IMR-90 (cell line): ENCODE data around the gene PIM3. TPM values are rescaled to one million over a fixed set of nuclear protein-coding genes. Genes with fewer than 3 reads are reported as not detected.

ENCODE experiments used
- ATAC-seq: fragments of 200-7000 bp; cut with Tn5 transposase; 2 replicates; pipeline ENCODE4 v1.9.1; 2020; ENCODE audit warnings: low read depth, mild to moderate bottlenecking, moderate library complexity
- BruUV-seq: library from RNA; stranded (reverse); fragments of 400-500 nt; replicated peaks from 2 replicates; lab custom pipeline; 2021; lab: Mats Ljungman, UMichigan
- CTCF ChIA-PET: fragments of 300-600 bp; formaldehyde crosslinking; extraction: SDS; loops from one replicate; lab custom pipeline; 2021; ENCODE audit warnings: antibody characterized with exemption; lab: Yijun Ruan, JAX
- POLR2A ChIA-PET: fragments of 300-600 bp; sonication (Branson Sonifier 250); formaldehyde crosslinking; loops from one replicate; lab custom pipeline; 2022; ENCODE audit warnings: antibody characterized with exemption; ENCODE audit not compliant: unreplicated experiment; lab: Charles Lee
- DNase-seq: peaks from one replicate; pipeline ENCODE4 v3.0.0; 2013
- H2AFZ ChIP-seq: replicated peaks from 2 replicates; pipeline ENCODE3; 2013; ENCODE audit warnings: low read length, mild to moderate bottlenecking; ENCODE audit not compliant: poor library complexity
- H2AK5ac ChIP-seq: 2 replicates; pipeline ENCODE4 v1.6.1; 2013; ENCODE audit warnings: low read depth, low read length, inconsistent platforms
- H2AK9ac ChIP-seq: replicated peaks from 2 replicates; pipeline ENCODE3; 2013; ENCODE audit warnings: mild to moderate bottlenecking, low read depth, low read length, moderate library complexity; ENCODE audit not compliant: poor library complexity
- H2BK120ac ChIP-seq: 2 replicates; pipeline ENCODE4 v1.6.1; 2013; ENCODE audit warnings: low read depth, low read length, inconsistent platforms
- H2BK15ac ChIP-seq: 3 replicates; pipeline ENCODE4 v1.6.1; 2013; ENCODE audit warnings: low read depth, low read length, inconsistent platforms
- H2BK20ac ChIP-seq: 2 replicates; pipeline ENCODE4 v1.6.1; 2013; ENCODE audit warnings: low read depth, mild to moderate bottlenecking, inconsistent platforms, low read length, moderate library complexity
- H2BK5ac ChIP-seq: 2 replicates; pipeline ENCODE4 v1.6.1; 2013; ENCODE audit warnings: mild to moderate bottlenecking, low read depth, low read length, inconsistent platforms; ENCODE audit not compliant: poor library complexity, severe bottlenecking
- H3K14ac ChIP-seq: replicated peaks from 2 replicates; pipeline ENCODE4 v1.6.1; 2013; ENCODE audit warnings: low read depth, low read length, inconsistent platforms
- H3K18ac ChIP-seq: 2 replicates; pipeline ENCODE4 v1.6.1; 2013; ENCODE audit warnings: low read depth, low read length, control low read depth
- H3K23ac ChIP-seq: 2 replicates; pipeline ENCODE4 v1.6.1; 2013; ENCODE audit warnings: low read depth, low read length, inconsistent platforms
- H3K27ac ChIP-seq: 2 replicates; pipeline ENCODE4 v1.5.1; 2013; ENCODE audit warnings: mild to moderate bottlenecking, control low read depth, low read length; ENCODE audit not compliant: insufficient read depth
- H3K27me3 ChIP-seq: 2 replicates; pipeline ENCODE4 v1.6.1; 2013; ENCODE audit warnings: low read length; ENCODE audit not compliant: control insufficient read depth, insufficient read depth
- H3K36me3 ChIP-seq: 2 replicates; pipeline ENCODE4 v1.6.1; 2013; ENCODE audit warnings: low read length, mixed read lengths; ENCODE audit not compliant: control insufficient read depth, insufficient read depth
- H3K4ac ChIP-seq: 2 replicates; pipeline ENCODE4 v1.6.1; 2013; ENCODE audit warnings: low read depth, low read length, inconsistent platforms
- H3K4me1 ChIP-seq: 2 replicates; pipeline ENCODE4 v1.6.1; 2013; ENCODE audit warnings: low read length, mixed read lengths; ENCODE audit not compliant: control insufficient read depth, insufficient read depth
- H3K4me2 ChIP-seq: 2 replicates; pipeline ENCODE4 v1.6.1; 2013; ENCODE audit warnings: low read depth, mild to moderate bottlenecking, control low read depth, low read length, moderate library complexity
- H3K4me3 ChIP-seq: 2 replicates; pipeline ENCODE4 v1.5.1; 2013; ENCODE audit warnings: low read depth, mild to moderate bottlenecking, control low read depth, low read length, moderate library complexity; ENCODE audit not compliant: insufficient read depth
- H3K56ac ChIP-seq: 2 replicates; pipeline ENCODE4 v1.6.1; 2013; ENCODE audit warnings: low read length, inconsistent platforms; ENCODE audit not compliant: insufficient read depth; ENCODE audit errors: extremely low read depth
- H3K79me1 ChIP-seq, 2 experiments: 2 replicates each; pipeline ENCODE4 v1.6.1; 2013; ENCODE audit warnings: low read length in 2 of 2, inconsistent platforms in 1 of 2, low read depth in 1 of 2
- H3K9ac ChIP-seq: 2 replicates; pipeline ENCODE4 v1.6.1; 2013; ENCODE audit warnings: low read depth, low read length, control low read depth
- H3K9me1 ChIP-seq: 2 replicates; pipeline ENCODE4 v1.6.1; 2013; ENCODE audit warnings: low read length, inconsistent platforms; ENCODE audit not compliant: insufficient read depth
- H3K9me3 ChIP-seq: 2 replicates; pipeline ENCODE4 v1.6.1; 2013; ENCODE audit warnings: low read length; ENCODE audit not compliant: control insufficient read depth, insufficient read depth
- H4K20me1 ChIP-seq: 2 replicates; pipeline ENCODE4 v1.6.1; 2013; ENCODE audit warnings: low read length, inconsistent platforms; ENCODE audit not compliant: insufficient read depth
- H4K5ac ChIP-seq: 2 replicates; pipeline ENCODE4 v1.6.1; 2013; ENCODE audit warnings: mild to moderate bottlenecking, low read depth, low read length, control low read depth
- H4K8ac ChIP-seq, 2 experiments: 2 replicates each; pipeline ENCODE4 v1.6.1; 2013; ENCODE audit warnings: low read depth in 2 of 2, low read length in 2 of 2, control low read depth in 1 of 2, inconsistent platforms in 1 of 2
- H4K91ac ChIP-seq: 2 replicates; pipeline ENCODE4 v1.6.1; 2013; ENCODE audit warnings: low read depth, low read length, inconsistent platforms; ENCODE audit not compliant: insufficient read depth
- BHLHE40 ChIP-seq: fragments of 150-350 bp; IDR thresholded peaks from 2 replicates; pipeline ENCODE4 v1.6.1; 2016; ENCODE audit warnings: mild to moderate bottlenecking, low read depth, low read length
- CEBPB ChIP-seq: IDR thresholded peaks from 2 replicates; pipeline ENCODE4 v1.6.1; 2012; ENCODE audit warnings: low read depth, low read length, improper control_type of control experiment
- CHD1 ChIP-seq: IDR thresholded peaks from 2 replicates; pipeline ENCODE4 v1.6.1; 2012; ENCODE audit warnings: low read depth, low read length, improper control_type of control experiment
- FOS ChIP-seq: fragments of 150-350 bp; IDR thresholded peaks from 2 replicates; pipeline ENCODE4 v1.6.1; 2016; ENCODE audit warnings: low read depth, low read length
- MAFK ChIP-seq: IDR thresholded peaks from 2 replicates; pipeline ENCODE4 v1.6.1; 2012; ENCODE audit warnings: low read depth, low read length, improper control_type of control experiment
- NFE2L2 ChIP-seq: fragments of 150-350 bp; IDR thresholded peaks from 2 replicates; pipeline ENCODE4 v1.6.1; 2016; ENCODE audit warnings: low read depth, mild to moderate bottlenecking, low read length
- RAD21 ChIP-seq: IDR thresholded peaks from 2 replicates; pipeline ENCODE4 v1.6.1; 2012; ENCODE audit warnings: low read length, improper control_type of control experiment
- RFX5 ChIP-seq: IDR thresholded peaks from 2 replicates; pipeline ENCODE4 v1.8.0; 2012; ENCODE audit warnings: low read depth, mild to moderate bottlenecking, low read length, moderate library complexity
- SMC3 ChIP-seq: fragments of 150-350 bp; IDR thresholded peaks from 2 replicates; pipeline ENCODE4 v1.6.1; 2016; ENCODE audit warnings: low read depth, mild to moderate bottlenecking, antibody characterized with exemption, low read length, moderate library complexity
- WGBS, 2 experiments: methylation state at CpG; one replicate each; pipeline versions ENCODE4 v1.1.5 to v1.1.7; 2013; ENCODE audit warnings: missing lambda C conversion rate in 2 of 2; ENCODE audit not compliant: insufficient read length in 1 of 2; ENCODE audit errors: extremely low coverage in 2 of 2; 5-methylcytosine and 5-hydroxymethylcytosine counted together
- dilution Hi-C: fragments of 300-500 bp; cut with HindIII; formaldehyde crosslinking; loops from one replicate; pipeline ENCODE4 v1.14.3; 2018; ENCODE audit warnings: low sequenced_read_pairs; ENCODE audit not compliant: unreplicated experiment
- in situ Hi-C: fragments of 300-500 bp; cut with MboI; formaldehyde crosslinking; loops from 3 replicates; pipeline ENCODE4 v1.14.3; 2019; ENCODE audit warnings: low sequenced_read_pairs, inconsistent platforms, mixed read lengths
- intact Hi-C: fragments of 100-400 bp; cut with micrococcal nuclease; formaldehyde crosslinking; loops from 2 replicates; pipeline ENCODE4 v1.10.0; 2022
- polyA plus RNA-seq, 3 experiments: library from polyadenylated mRNA; depleted of rRNA; stranded (reverse); fragments of >200 nt; gene quantifications; 2 replicates each; pipeline ENCODE4 v1.2.3, GENCODE V29; 2012; ENCODE audit warnings: low replicate concordance in 1 of 3
- total RNA-seq: library from RNA; depleted of rRNA; stranded (reverse); fragments of >200 nt; gene quantifications from 2 replicates; pipeline ENCODE4 v1.2.3, GENCODE V29; 2012
- TF ChIP-seq, protein P1 (sequence below): fragments of 150-350 bp; IDR thresholded peaks from 2 replicates; pipeline ENCODE4 v1.6.1; 2017; ENCODE audit warnings: mild to moderate bottlenecking, antibody characterized with exemption, low read length, low read depth
- TF ChIP-seq, protein P2 (sequence below): fragments of 150-350 bp; IDR thresholded peaks from 2 replicates; pipeline ENCODE4 v1.6.1; 2016; ENCODE audit warnings: low read depth, mild to moderate bottlenecking, low read length, moderate library complexity, borderline replicate concordance
- TF ChIP-seq, protein P3 (sequence below): conservative IDR thresholded peaks from 2 replicates; pipeline ENCODE4 v1.5.1; 2012; ENCODE audit warnings: mild to moderate bottlenecking, low read depth, low read length, improper control_type of control experiment

Gene PIM3
- total and polyA plus RNA-seq, 2 of the 4 experiments (the other 2 are of a cell fraction), result 8.6 to 24.7 TPM

DNA sequence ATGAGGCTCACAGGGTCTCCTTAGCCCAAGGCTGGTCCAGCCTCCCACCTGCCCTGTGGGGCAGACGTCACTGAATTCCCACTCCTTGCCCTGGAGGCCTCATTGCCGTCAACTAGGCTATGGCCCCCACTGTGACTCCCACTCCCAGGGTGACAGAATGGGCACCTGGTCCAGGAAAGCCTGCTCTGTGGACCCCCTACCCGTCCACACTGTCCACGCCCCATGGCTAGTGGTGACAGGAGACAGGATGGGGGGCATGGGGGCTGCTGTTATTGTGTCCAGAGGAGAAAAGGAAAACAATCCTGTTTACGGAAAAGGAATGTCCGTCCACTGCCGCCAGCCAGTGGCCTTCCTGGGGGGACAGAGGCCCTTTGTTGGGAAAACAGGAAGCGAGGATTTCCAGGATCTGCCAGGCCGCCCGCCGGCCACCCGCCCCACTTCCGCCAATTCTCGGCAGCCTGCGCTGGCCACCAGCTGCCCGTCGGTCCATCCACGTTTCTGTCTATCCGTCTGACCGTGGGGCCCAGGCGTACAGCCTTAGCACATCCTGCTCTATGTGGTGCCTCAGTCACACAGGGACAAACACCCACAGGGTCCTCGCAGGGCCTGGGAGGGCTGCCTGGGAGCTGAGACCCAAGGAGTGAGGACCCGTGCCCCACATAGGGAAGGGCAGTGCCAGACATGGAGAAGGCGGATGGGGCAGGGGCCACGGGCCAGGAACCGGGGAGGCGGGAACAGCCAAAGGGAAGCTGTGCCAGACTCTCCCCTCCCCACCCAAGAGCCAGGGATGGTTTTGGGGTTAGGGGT lies 22.6 kb upstream of the PIM3 start:
- H3K27ac ChIP-seq, result no peak overlapping the region
- 70% methylated on average over 14 of the region's 27 CpGs; no CpG with 5 or more reads in 1 of the 2 experiments for WGBS, 2 experiments
- CTCF ChIA-PET, result no interaction called here

More for the DNA sequence above, 22.6 kb upstream of the PIM3 start:
- H3K36me3 ChIP-seq, result no peaks in the 10 kb centered on the region
- no peak overlapping the region for H2BK5ac ChIP-seq
- TF ChIP-seq FOS (no peak), BHLHE40 (no peak), RFX5 (no peak), NFE2L2 (no peak), SMC3 (no peak), CEBPB (no peak), RAD21 (no peak), MAFK (no peak), CHD1 (no peak)
- TF ChIP-seq, protein P1, sequence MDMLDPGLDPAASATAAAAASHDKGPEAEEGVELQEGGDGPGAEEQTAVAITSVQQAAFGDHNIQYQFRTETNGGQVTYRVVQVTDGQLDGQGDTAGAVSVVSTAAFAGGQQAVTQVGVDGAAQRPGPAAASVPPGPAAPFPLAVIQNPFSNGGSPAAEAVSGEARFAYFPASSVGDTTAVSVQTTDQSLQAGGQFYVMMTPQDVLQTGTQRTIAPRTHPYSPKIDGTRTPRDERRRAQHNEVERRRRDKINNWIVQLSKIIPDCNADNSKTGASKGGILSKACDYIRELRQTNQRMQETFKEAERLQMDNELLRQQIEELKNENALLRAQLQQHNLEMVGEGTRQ, result no peak
- TF ChIP-seq, protein P2, sequence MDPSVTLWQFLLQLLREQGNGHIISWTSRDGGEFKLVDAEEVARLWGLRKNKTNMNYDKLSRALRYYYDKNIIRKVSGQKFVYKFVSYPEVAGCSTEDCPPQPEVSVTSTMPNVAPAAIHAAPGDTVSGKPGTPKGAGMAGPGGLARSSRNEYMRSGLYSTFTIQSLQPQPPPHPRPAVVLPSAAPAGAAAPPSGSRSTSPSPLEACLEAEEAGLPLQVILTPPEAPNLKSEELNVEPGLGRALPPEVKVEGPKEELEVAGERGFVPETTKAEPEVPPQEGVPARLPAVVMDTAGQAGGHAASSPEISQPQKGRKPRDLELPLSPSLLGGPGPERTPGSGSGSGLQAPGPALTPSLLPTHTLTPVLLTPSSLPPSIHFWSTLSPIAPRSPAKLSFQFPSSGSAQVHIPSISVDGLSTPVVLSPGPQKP, result no peak
- TF ChIP-seq, protein P3, sequence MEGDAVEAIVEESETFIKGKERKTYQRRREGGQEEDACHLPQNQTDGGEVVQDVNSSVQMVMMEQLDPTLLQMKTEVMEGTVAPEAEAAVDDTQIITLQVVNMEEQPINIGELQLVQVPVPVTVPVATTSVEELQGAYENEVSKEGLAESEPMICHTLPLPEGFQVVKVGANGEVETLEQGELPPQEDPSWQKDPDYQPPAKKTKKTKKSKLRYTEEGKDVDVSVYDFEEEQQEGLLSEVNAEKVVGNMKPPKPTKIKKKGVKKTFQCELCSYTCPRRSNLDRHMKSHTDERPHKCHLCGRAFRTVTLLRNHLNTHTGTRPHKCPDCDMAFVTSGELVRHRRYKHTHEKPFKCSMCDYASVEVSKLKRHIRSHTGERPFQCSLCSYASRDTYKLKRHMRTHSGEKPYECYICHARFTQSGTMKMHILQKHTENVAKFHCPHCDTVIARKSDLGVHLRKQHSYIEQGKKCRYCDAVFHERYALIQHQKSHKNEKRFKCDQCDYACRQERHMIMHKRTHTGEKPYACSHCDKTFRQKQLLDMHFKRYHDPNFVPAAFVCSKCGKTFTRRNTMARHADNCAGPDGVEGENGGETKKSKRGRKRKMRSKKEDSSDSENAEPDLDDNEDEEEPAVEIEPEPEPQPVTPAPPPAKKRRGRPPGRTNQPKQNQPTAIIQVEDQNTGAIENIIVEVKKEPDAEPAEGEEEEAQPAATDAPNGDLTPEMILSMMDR, result no peak
- no peak overlapping the region for H2AK9ac ChIP-seq
- no peak overlapping the region for H3K56ac ChIP-seq
- H4K5ac ChIP-seq, result no peak overlapping the region
- no peak overlapping the region for H3K14ac ChIP-seq
- H4K20me1 ChIP-seq, result no peaks in the 10 kb centered on the region
- H3K9me3 ChIP-seq, result no peaks in the 10 kb centered on the region
- no peak overlapping the region for H2AFZ ChIP-seq
- no peak overlapping the region for H4K91ac ChIP-seq
- no peak overlapping the region for H4K8ac ChIP-seq
- dilution Hi-C loops, result no loop called here
- H3K4me2 ChIP-seq, result no peak overlapping the region
- no peak overlapping the region for H3K18ac ChIP-seq
- in situ Hi-C loops, result no loop called here
- peaks cover 0 to 3% of the 10 kb centered on the region in 2 experiments; a peak in 1 of 4 replicates for H3K79me1 ChIP-seq
- no peaks in the 10 kb centered on the region for H3K9me1 ChIP-seq
- ATAC-seq (no peak), DNase-seq (no peak)
- no peak overlapping the region for H2BK20ac ChIP-seq
- intact Hi-C loops, result no loop called here
- no peak overlapping the region for H2BK15ac ChIP-seq
- no peak overlapping the region for H3K23ac ChIP-seq
- no peak overlapping the region; the same call in 1 of the 2 replicates for H3K4ac ChIP-seq
- POLR2A ChIA-PET, result no interaction called here
- no peaks in the 10 kb centered on the region for H3K27me3 ChIP-seq
- H3K9ac ChIP-seq, result no peak overlapping the region
- H3K4me1 ChIP-seq, result peaks cover 14% of the 10 kb centered on the region
- no peak overlapping the region for H3K4me3 ChIP-seq
- H2AK5ac ChIP-seq, result 0 out of 2 replicates have a peak overlapping the region, but pooled peaks have one; percentile 59
- BruUV-seq, result no TSS peak
- no peak overlapping the region for H2BK120ac ChIP-seq
